ENCODE data around the gene ZNF804A. TPM values are rescaled to one million over a fixed set of nuclear protein-coding genes. Genes with fewer than 3 reads are reported as not detected.

Gene ZNF804A
- total RNA-seq, 1 experiment from 2014 or later = 0.24 TPM

DNA sequence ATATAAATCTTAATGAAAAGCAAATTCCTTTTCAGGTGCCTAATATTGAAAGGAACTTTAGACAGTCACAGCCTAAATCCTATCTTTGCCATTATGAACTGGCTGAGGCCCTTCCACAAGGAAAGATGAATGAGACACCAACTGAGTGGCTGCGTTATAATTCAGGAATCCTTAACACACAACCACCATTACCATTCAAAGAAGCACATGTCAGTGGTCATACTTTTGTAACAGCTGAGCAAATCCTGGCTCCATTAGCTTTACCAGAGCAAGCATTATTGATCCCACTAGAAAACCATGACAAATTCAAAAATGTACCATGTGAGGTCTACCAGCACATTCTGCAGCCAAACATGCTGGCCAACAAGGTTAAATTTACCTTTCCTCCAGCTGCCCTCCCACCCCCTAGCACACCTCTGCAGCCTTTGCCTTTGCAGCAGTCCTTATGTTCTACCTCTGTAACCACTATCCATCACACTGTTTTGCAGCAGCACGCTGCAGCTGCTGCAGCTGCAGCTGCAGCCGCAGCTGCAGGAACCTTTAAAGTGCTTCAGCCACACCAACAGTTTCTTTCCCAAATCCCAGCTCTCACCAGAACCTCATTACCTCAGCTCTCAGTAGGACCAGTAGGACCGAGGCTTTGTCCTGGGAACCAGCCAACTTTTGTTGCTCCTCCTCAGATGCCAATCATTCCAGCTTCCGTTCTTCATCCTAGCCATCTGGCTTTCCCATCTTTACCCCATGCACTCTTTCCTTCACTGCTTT is 340.1 kb downstream of the ZNF804A start:
- no peak for DNase-seq (ENCODE audit: low read depth)

DNA sequence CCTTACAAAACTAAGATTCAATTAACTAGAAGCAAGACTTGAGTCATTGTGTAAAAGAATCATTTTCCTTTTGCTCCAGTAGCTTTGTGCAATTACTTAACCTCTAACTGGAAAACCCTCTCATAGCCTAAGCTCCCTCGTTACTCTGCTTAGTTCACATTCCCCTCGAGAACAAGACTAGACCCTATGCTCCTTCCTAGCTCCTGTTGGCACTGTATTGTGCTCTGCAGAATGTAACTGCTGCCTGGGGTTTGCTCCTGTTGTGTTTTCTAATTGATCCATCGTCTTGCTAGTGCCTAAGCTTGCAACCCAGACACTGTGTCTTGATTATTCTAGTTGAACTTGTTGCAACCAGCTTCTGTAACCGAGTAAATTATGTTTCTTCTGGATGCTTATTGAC is 347.0 kb downstream of the ZNF804A start:
- DNase-seq (ENCODE audit: low read depth) = no peak

DNA sequence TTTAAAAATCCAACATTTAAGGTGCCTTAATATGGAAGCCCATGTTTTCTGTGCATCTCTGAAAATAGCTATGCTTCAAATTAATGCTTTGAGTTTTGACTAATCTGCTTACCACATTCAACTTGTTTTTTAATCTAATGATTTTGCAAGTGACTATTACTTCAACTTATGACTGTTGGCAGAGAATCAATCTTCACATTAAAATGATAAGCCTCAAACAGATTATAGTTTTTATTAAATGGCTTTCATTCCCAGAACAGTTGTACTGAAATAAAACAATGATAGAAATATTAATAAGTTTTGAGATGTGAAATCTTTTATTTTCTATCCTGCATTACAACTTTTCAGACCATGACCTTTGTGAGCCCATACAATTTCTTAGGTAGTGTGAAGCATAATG is 347.5 kb downstream of the ZNF804A start:
- no peak for DNase-seq (ENCODE audit: low read depth)

GRCh38 chr2:184956856-184957255 is 358.5 kb downstream of the ZNF804A start:
- no peak for DNase-seq (ENCODE audit: low read depth)

DNA sequence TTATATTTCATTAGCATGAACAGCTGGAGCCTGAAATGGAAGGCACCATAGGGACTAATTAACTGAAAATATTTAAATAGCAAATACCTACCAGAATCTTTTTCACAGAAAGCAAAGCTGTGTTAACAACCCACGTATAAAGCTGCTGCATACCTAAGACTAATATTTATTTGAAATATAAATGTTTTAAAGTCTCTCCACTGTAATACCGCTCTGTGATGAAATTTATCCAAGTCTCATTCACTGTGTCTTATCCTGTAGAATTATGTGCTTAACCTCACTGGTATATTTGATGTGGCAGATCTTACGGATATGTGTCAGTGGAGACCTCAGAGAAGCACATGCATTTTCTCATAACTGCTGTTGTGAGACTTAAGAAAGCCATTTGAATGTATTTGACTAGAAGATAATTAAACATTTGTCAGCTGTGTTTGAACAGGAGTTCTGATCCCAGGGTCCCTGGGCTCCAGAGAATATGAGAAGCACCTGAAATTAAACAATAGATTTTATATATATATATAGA is 373.3 kb downstream of the ZNF804A start:
- DNase-seq (ENCODE audit: low read depth) = no peak
